Activated gamma-delta T cell (primary cell): ENCODE data around the gene PODN.

Experiments used
- DNase-seq: peaks from one replicate; lab custom pipeline; 2025; lab: John Stamatoyannopoulos, UW

Gene PODN

DNA sequence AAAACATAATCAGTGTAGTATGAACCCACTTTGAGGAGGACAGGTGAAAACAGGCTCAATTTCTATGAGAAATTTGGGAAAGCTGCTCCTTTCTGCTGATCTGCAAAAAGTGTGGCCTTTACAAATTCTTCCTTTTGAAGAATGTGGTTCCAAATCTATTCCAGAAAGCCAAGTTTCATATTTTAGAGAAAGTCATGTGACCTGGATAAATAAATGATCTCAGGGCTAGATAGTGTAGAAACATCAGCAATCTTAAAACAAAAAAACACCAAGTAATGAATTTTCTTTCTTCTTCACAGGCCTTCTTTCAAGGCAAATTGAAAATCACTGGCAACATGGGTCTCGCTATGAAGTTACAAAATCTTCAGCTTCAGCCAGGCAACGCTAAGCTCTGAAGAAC lies 11.7 kb upstream of the PODN start:
- DNase-seq: no peak

DNA sequence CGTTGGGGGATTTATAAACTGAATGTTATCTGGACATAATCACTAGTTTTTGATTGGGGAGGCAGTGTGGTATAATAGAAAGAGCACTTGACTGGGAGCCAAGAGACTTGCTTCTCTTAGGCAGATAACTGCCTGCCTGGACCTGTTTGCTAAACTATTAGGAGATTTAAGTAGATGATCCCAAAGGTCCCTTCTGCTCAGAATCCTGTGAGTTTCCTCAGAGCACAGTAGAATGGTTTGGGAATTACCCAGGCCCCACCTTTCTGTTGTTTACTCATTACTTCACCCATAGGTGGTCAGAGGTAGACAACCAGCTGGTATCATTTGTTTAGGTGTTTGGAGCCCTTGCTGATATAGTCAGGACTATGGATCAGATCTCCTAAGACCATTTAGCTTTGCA lies 10.3 kb upstream of the PODN start:
- no peak for DNase-seq

- DNase-seq: no peak
Observed at GRCh38 chr1:53057127-53057526, 4.9 kb upstream of the PODN start.

- DNase-seq: no peak
Observed at GRCh38 chr1:53060579-53060978, 1.4 kb upstream of the PODN start.

GRCh38 chr1:53061123-53061858 lies 722 bp upstream of the PODN start:
- DNase-seq: no peak

- DNase-seq: no peak
Observed at GRCh38 chr1:53062708-53063591, 937 bp downstream of the PODN start.

DNA sequence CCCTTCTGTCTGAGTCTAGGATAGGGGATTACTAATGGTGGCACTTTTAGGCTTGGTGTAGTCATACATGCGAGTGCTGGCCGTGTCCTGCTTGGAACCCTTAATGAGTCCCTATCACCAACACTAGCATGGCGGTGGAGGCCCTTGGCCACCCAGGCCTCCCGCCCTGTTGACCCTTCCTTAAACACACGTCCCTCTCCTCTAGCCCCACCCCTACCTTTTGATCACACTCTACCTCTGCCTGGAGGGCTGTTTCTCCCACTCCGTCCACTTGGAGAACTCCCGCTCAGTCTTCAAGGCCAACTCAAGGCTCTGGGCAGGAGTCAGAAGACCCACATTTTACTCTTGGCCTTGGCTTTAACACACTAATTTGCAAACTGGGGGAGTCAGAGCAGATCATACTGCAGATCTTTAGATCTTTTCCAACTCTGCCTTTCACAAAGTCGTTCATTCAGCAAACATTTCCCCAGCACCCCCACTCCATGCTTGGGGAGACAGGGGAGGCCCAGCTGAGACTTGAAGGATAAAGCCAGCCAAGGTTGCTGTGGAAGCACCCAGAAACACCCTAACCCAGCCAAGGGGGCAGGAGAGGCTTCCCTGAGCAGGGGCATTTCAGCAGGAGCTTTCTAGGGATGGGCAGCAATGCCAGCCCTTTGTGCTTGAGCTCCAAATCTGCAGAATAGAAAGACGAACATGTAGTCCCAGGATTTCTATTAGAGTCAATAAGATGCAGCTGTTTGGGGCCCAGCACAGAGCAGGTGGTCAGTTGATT lies 1.9 kb downstream of the PODN start:
- no peak for DNase-seq

DNA sequence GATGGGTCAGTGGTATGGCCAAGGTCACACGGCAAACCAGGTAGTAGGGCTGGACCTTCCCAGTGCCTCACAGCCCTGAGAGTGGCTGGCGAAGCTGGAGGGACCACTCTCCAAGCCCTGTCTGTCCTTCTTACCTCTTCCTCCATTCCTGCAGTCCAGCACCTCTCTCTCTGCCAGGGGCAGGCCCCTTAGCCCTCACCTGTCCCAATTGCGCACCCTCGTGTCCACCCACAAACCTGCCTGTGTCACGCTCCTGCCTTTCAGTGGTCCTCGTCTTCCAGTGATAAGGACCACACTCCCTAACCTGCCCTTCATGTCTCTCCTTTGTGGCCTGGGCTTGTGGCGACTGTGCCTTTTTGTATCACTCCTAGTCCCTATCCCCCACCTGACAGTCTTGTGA lies 3.4 kb downstream of the PODN start:
- DNase-seq: no peak

- no peak for DNase-seq
Observed at GRCh38 chr1:53066488-53066887, 4.5 kb downstream of the PODN start.

GRCh38 chr1:53066891-53067738 lies 5.1 kb downstream of the PODN start:
- no peak for DNase-seq

GRCh38 chr1:53067886-53068285 lies 5.9 kb downstream of the PODN start:
- DNase-seq: no peak

GRCh38 chr1:53068314-53069099 lies 6.5 kb downstream of the PODN start:
- DNase-seq: no peak

- DNase-seq: no peak
Observed at GRCh38 chr1:53069265-53069662, 7.3 kb downstream of the PODN start.

- no peak for DNase-seq
Observed at GRCh38 chr1:53069663-53070327, 7.8 kb downstream of the PODN start.

GRCh38 chr1:53070621-53071020 lies 8.6 kb downstream of the PODN start:
- no peak for DNase-seq

DNA sequence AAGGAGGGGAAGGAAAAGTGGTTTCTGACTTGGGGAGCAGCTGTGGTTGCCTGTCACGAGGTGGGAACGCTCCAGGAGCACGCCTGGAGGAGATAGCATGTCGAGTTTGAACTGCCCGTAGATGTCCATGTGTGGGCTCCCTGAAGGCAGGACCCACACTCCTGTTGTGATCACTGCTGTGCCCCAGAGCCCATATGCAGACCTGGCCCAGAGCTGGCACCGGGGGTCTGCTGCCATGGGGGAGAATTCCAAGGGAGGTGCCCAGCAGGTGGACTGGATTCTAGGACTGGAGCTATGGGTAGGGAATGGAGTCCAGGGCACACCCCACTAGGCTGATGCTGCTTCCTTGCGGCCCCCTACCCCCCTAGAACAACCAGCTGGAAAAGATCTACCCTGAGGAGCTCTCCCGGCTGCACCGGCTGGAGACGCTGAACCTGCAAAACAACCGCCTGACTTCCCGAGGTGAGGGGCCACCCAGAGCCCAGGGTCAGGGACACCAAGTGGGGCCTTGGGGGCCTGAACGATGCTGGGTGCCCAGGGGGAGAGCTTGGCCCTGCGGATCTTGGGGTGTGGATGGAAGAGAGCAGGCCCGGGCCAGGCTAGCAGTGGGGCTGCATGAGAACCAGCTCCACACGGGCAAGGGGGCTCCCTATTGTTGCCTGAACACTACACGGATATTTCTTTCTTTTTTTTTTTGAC lies 9.3 kb downstream of the PODN start:
- no peak for DNase-seq

- no peak for DNase-seq
Observed at GRCh38 chr1:53071915-53072314, 9.9 kb downstream of the PODN start.

DNA sequence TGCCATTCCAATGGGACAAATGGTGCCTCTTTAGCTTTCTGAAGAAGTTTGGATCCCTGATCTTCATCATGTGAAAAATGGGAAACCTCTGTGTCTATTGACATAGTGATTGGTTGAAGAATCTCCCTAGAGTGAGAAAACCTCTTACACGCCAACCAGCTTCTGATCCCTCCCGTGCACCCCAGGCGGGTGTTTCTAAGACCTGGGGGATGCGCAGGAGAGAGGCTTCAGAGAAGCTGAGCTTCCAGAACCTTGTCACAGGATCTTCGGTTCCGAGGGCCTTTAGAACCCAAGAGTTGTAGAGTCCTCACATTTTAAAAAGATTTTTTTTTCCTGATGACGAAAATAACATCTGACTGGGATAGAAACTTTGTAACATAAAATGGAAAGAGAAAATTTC lies 11.3 kb downstream of the PODN start:
- DNase-seq: no peak

DNA sequence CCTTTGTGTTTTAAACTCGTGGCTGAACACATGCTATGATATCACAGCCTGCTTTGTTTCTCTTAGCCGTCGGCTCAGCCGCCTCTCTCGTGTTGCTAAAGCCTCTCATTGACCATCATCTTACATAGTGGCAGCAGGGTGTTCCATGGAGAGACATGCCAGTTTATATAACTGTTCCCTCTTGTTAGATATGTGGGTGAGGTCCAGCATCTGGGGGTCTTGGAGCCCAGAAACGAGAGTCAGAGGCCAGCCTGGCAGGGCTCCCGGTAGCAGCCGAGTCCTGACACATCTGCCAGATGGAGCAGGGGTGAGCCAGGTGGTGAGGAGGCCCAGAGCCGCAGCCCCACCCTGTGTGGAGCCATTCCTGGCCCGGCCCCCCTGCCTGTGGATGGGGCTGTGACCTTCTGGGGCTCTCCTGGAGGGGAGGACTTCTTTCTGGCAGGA lies 11.9 kb downstream of the PODN start:
- DNase-seq: no peak
